HUES48 (cell line): ENCODE data around the gene COL5A1.

Experiments used
- H3K27ac ChIP-seq: one replicate; pipeline ENCODE4 v1.7.0; 2013; ENCODE audit warnings: low read depth, low read length, inconsistent platforms
- H3K27me3 ChIP-seq: 2 replicates; pipeline ENCODE4 v1.6.1; 2013; ENCODE audit warnings: mild to moderate bottlenecking, low read length; ENCODE audit not compliant: control insufficient read depth, insufficient read depth
- H3K36me3 ChIP-seq: 2 replicates; pipeline ENCODE4 v1.6.1; 2013; ENCODE audit warnings: low read length; ENCODE audit not compliant: control insufficient read depth, insufficient read depth
- H3K4me1 ChIP-seq: 2 replicates; pipeline ENCODE4 v1.6.1; 2013; ENCODE audit warnings: mild to moderate bottlenecking, low read length; ENCODE audit not compliant: control insufficient read depth, insufficient read depth
- H3K4me3 ChIP-seq: 2 replicates; pipeline ENCODE4 v1.5.1; 2013; ENCODE audit warnings: mild to moderate bottlenecking, low read depth, low read length
- H3K9ac ChIP-seq: 2 replicates; pipeline ENCODE4 v1.6.1; 2013; ENCODE audit warnings: mild to moderate bottlenecking, low read depth, low read length, moderate library complexity
- H3K9me3 ChIP-seq: 2 replicates; pipeline ENCODE4 v1.6.1; 2013; ENCODE audit warnings: low read length; ENCODE audit not compliant: control insufficient read depth, insufficient read depth

COL5A1 gene

DNA sequence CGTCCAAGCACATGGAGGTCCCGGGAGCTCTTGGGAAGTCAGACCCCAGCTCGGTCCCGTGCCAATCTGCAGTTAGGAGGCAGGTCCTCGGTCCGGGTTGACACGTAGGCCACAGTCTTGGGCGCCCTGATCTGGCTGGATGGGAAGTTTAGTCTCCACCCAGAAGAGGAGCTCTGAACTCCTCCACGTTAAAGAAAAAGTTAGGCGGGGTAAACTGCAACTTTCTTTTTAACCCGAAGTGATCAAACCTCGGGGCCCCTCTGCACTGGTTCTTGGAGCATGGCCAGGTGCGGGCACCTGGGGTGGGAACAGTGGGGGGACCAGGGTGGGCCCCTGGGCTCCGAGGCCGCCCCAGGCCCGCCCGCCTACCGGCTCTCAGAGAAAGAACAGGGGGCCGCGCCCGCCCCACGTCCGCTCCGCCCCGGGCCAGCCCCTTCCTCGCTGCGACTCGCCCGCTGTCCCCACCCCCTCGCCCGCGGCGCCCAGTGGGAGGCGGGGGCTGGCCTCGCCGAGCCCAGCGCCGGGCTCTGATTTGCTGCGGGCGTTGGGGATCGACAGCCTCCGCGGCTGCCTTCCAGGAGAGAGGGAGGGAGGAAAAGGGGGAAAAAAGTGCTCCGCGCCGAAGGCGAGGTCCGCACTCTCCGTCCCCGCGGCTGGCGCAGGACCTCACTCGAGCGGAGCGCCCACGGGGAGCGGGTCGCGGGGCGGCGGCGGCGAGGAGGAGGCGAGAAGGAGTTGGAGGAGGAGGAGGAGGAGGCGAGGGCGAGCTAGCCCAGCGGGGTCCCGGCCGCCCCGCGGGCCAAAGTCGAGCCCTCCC lies at the start of gene COL5A1:
Gene COL5A1, plus strand, starts transcription at position 631 of the 817 bp plus-strand sequence. CDS start 385 bp downstream, outside the sequence.
- Histone ChIP-seq H3K9me3 (no peaks in the 10 kb centered on the region), H3K27me3 (peaks cover 12% of the 10 kb centered on the region), H3K27ac (peak within 1 kb of the TSS; percentile 72), H3K4me3 (peak within 1 kb of the TSS; percentile 83), H3K4me1 (peaks cover 15% of the 10 kb centered on the region; the same call in 1 of the 2 replicates), H3K9ac (no peak within 1 kb of the TSS), H3K36me3 (no peaks in the 10 kb centered on the region)

DNA sequence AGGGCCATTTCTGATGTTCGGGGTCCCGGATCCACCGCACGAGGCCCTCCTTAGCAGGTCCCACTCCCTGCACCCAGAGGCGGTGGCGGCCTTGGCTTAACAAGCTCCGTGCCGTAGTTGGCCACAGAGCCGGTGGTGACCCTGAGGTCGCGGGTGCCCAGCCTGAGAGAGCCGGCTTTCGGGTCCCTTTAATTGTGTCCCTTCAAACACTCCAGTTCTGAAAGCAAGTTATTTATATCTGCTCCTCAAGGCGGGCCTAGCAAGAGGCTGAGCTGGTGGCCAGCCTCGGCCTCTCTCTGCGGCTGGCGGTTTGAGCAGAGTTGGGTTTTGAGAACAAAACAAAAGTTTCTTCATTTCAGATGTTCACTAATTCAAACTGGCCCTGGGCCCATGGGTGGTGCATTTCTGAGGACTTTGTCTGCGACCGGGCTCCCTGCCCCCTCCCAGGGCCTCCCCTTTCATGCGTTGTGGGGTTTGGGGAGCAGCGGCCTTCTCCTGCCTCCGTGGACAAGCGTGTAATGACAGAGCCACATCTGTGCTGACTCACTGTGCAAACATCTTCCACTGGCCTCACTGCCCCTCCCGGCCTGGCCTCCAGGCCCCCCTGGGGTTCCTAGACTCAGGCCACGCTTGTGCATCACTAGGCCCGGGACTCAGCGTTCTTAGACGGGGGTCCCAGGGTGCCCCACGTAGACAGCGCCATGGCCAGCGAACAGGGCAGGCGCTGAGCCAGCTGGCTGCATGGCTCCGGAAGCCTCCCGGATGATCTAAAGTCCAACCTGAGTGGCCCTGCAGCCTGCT lies 49.4 kb upstream of the COL5A1 start:
- H3K4me3 ChIP-seq = no peak overlapping the region
- no peak overlapping the region for H3K9ac ChIP-seq
- H3K27ac ChIP-seq = no peak overlapping the region
- H3K36me3 ChIP-seq = no peaks in the 10 kb centered on the region
- no peaks in the 10 kb centered on the region; the same call in 1 of the 2 replicates for H3K9me3 ChIP-seq
- H3K4me1 ChIP-seq = no peaks in the 10 kb centered on the region
- H3K27me3 ChIP-seq = no peaks in the 10 kb centered on the region

DNA sequence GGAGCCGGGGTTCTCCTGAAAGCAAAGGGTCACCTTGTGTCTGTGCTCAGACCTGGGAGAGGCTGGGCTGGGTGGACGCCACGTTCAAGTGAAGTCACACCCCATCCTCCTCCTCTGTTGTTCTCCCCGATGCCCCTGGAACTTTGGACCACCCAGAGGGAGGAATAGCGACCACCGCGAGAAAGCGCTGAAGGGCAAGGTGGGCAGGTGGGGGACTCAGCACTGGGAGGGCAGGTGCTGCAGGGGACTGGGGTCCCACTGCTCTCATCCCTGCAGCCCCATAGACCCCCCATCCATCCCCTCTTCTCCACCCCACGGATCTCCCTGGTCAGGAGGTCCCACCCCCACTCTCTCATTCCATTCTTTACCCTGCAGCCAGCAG lies 48.8 kb upstream of the COL5A1 start:
- H3K36me3 ChIP-seq = no peaks in the 10 kb centered on the region
- H3K4me3 ChIP-seq = no peak overlapping the region
- no peaks in the 10 kb centered on the region for H3K27me3 ChIP-seq
- no peak overlapping the region for H3K27ac ChIP-seq
- H3K4me1 ChIP-seq = no peaks in the 10 kb centered on the region
- no peaks in the 10 kb centered on the region; the same call in 1 of the 2 replicates for H3K9me3 ChIP-seq
- no peak overlapping the region for H3K9ac ChIP-seq

DNA sequence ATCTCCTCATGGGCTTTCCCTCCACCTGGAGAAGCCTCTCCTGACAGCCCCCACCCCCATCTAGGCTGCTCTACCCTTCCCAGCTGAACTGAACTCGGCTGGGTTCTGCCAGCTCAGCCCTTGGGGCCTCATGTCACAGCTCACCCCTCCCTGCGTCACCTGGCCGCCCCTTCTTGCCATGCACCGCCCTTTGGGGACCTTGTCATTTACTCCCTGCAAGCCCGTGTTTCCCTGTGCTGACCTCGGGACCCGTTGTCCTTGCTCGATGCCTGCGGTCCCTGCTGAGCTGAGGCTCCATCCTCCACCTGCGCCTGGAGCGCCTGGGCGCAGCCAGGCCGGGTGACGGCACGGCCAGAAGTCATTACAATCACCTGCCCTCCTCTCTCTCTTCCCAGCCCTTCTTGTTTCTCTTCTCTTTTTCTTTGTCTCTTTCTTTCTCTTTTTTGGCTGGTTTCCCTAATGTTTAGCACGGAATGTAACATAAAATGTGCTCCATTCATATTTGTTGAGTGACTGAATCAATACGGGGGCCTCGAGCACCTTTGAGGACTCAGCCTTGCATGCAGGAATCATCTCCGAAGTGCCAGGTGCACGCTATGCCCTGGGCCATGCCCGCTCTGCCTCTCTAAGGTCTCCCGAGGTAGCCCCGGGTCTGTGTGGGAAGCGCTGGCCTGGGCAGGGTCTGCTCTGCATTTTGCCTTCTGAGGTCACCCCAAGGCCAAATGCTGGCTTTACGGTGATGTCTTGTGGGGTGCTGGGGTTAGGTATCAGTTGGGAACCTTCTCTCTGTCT lies 48.1 kb upstream of the COL5A1 start:
- H3K27ac ChIP-seq = no peak overlapping the region
- no peaks in the 10 kb centered on the region for H3K36me3 ChIP-seq
- H3K9me3 ChIP-seq = no peaks in the 10 kb centered on the region; the same call in 1 of the 2 replicates
- H3K27me3 ChIP-seq = no peaks in the 10 kb centered on the region
- H3K4me1 ChIP-seq = no peaks in the 10 kb centered on the region
- H3K9ac ChIP-seq = no peak overlapping the region
- H3K4me3 ChIP-seq = no peak overlapping the region

DNA sequence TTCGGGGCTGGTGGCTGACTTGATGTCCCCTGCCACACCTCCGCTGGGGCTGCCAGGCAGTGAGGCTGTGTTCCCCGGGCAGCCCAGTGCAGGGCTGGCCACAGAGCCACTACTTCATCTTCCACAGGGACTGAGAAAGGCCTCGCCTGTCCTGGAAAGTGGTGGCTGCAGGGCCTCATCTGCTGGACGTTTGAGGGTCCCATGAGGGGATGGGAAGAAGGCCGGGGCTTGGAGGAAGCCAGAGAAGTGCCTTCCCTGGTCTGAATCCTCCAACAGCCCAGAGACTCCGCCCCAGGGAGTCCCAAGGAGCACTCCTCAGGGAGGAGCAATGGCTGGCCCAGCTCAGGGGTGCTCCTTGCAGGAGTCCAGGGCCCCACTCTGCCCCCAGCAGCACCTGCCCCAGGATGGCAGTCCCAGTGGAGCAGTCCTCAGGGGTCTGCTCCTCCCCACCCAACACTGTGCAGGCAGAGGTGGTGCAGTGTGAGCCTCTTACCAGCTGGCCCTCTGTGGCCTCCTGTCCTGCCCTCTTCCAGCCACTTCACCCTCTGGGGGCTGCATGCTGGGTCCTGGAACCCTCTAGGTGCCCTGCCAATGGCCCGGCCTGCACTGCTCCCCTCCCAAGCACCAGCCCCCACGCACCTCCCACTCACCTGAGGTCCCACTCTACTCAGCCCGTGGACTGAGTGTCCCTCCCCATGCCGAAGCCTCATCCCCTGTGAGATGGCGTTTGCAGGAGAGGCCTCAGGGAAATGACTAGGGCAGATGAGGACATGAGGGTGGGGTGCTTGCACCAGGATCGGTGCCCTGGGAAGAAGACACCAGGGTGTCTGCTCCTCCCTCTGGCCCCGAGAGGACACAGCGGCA lies 47.3 kb upstream of the COL5A1 start:
- Histone ChIP-seq H3K36me3 (no peaks in the 10 kb centered on the region), H3K27me3 (no peaks in the 10 kb centered on the region), H3K9ac (no peak overlapping the region), H3K9me3 (no peaks in the 10 kb centered on the region; the same call in 1 of the 2 replicates), H3K4me3 (no peak overlapping the region), H3K4me1 (no peaks in the 10 kb centered on the region), H3K27ac (no peak overlapping the region)

DNA sequence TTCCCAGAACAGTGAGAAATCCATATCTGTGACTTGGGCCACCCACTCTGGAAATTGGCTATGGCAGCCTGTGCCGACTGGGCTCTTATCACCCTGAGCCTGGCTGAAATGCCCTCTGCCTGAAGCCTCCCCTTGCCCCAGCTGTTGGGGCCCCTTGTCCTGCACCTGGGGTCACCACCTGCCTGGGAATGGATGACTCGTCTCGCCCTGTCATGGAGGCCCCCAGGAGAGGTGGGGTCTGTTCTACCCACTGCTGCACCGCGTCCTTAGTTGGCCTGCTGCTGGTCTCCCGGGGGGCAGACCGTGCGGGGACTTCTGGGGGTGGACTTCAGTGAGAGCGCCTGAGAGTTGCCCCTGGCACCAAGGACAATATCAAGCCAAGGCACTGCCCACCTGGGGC lies 46.6 kb upstream of the COL5A1 start:
- H3K9me3 ChIP-seq = no peaks in the 10 kb centered on the region; the same call in 1 of the 2 replicates
- H3K4me1 ChIP-seq = no peaks in the 10 kb centered on the region
- H3K4me3 ChIP-seq = no peak overlapping the region
- no peak overlapping the region for H3K9ac ChIP-seq
- H3K27me3 ChIP-seq = no peaks in the 10 kb centered on the region
- no peaks in the 10 kb centered on the region for H3K36me3 ChIP-seq
- no peak overlapping the region for H3K27ac ChIP-seq

DNA sequence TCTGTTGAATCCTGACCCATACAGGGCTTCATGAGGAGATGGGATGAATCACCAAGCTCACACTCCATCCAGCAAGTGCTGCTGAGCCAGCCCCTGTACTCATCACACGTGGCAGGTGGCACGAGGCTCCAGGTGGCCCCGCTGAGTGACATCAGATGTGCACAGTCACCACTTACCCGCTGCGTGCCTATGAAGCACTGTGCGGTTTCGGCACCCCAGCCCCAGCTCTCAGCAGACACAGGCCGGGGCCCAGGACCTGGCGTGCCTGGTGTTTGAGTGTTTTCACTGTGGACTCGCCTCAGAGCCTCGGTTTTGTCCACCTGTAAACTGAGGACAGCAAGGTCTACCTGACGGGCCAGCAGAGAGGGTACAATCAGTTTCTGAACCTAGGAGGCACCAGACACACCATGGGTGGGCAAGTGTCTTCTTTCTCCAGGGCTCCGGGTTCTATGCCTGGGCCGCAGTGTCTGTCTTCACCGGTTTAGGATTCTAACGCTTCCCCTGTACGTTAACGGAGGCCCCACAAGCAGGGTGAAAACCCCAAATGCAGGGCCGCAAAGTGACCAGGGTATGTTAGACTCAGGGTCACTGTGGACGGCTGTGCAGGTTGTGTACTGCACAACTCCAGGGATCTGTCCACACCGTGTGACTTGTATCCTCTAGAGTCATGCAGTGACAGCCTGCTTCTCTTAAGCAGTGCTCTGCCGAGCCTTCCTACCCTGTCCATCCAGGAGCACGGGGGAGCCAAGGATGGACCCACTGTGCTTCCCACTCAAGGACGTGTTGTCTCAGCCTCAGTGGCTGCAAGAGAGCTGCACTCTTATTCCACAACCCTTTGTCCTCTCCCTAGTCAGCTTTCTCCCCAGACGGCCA lies 44.3 kb upstream of the COL5A1 start:
- no peak overlapping the region for H3K4me3 ChIP-seq
- no peaks in the 10 kb centered on the region; the same call in 1 of the 2 replicates for H3K9me3 ChIP-seq
- H3K9ac ChIP-seq = no peak overlapping the region
- no peak overlapping the region for H3K27ac ChIP-seq
- H3K36me3 ChIP-seq = no peaks in the 10 kb centered on the region
- H3K27me3 ChIP-seq = no peaks in the 10 kb centered on the region
- H3K4me1 ChIP-seq = no peaks in the 10 kb centered on the region

DNA sequence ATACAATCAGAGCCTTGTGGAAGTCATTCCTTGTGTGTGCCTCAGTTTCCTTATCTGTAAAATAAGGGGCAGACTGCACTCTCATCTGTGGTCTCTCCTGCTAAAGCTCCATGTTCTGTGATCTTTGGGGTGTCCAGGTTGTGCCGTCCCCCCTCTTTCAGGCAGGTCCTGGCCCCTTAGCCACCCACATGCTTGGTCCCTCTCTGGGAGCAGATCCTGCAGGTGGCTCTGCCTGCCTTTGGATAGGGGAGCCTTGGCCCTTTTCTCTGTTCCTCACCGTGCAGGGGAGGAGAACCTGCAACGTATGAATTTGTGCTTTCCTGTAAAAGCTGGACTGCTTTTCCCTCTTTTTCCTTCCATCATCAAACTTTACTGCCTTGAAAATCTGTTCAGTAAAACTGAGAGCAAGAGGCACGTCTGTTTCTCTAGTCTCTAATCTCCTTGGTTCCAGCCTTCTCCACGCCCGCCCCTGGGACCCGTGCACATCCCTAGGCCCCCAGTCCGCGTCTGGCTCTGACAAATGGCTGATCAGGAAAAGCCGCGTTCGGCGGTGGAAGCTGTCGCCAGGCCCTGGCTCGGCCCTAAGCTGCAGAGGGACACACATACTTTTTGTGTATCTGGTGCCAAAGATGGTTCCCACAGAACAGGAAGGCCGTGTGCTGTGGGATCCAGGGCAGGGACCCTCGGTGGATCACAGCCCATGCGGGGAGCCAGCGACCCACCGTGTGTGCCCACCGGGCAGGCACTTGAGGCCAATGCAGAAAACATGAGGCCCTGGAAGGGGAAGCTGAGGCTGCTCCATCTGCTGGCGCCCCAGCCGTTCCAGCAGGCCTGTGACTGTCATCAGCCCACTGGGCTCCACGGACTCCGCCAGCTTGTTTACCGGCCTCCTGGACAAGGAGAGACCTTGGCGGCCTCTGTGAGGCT lies 43.4 kb upstream of the COL5A1 start:
- Histone ChIP-seq H3K4me1 (no peaks in the 10 kb centered on the region), H3K27ac (no peak overlapping the region), H3K4me3 (no peak overlapping the region), H3K27me3 (no peaks in the 10 kb centered on the region), H3K36me3 (no peaks in the 10 kb centered on the region), H3K9ac (no peak overlapping the region), H3K9me3 (no peaks in the 10 kb centered on the region; the same call in 1 of the 2 replicates)

DNA sequence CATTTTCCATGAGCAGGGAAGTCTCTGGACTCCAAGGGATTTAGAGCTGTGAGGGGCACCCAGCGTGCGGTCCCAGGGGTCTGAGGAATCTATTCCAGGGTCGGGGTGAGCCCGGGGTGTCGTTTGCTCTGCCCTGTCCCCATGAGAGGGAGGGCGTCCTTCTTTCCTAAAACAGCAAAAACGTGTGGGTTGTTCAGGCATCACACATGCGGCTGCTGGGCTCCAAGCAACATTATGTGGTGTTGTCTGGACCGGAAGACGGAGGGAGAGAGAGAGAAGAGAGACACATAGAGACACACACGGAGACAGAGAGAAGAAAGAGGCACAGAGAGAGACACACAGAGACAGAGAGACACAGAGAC lies 42.7 kb upstream of the COL5A1 start:
- H3K27me3 ChIP-seq = no peaks in the 10 kb centered on the region
- no peaks in the 10 kb centered on the region; the same call in 1 of the 2 replicates for H3K9me3 ChIP-seq
- H3K36me3 ChIP-seq = no peaks in the 10 kb centered on the region

More for the DNA sequence above, 42.7 kb upstream of the COL5A1 start:
- Histone ChIP-seq H3K4me3 (no peak overlapping the region), H3K9ac (no peak overlapping the region), H3K4me1 (no peaks in the 10 kb centered on the region), H3K27ac (no peak overlapping the region)
